Measurements from ENCODE around the gene CCN2.

CCN2 gene

DNA sequence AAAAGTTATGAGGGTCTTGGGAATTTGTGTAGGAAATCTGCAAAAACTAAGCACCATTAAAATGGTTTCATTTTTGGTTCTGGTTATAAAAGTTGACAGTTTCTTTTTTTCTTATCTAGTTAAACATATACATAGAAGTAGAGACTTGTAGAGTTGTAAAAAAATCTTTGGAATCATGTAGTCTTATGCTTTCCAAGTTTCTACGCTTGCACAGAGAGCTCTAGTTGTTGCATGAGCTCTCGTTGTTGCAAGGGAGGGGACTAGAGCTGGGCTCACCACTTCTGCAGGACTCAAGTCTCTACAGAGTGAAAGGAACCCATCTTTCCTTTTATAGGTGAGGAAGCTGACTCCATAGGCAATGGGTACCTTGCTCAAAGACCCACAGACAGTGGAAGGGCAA lies 21.6 kb upstream of the CCN2 start:
- Histone ChIP-seq H3K36me3 (no peaks in the 10 kb centered on the region), H3K27ac (no peak overlapping the region), H3K4me1 (peaks cover 0 to 31% (median 9%) of the 10 kb centered on the region in 4 donors), H3K4me3 (no peak overlapping the region), H3K27me3 (no peaks in the 10 kb centered on the region), H3K9me3 (no peaks in the 10 kb centered on the region)
- no peak for DNase-seq
- TF ChIP-seq, protein P1, sequence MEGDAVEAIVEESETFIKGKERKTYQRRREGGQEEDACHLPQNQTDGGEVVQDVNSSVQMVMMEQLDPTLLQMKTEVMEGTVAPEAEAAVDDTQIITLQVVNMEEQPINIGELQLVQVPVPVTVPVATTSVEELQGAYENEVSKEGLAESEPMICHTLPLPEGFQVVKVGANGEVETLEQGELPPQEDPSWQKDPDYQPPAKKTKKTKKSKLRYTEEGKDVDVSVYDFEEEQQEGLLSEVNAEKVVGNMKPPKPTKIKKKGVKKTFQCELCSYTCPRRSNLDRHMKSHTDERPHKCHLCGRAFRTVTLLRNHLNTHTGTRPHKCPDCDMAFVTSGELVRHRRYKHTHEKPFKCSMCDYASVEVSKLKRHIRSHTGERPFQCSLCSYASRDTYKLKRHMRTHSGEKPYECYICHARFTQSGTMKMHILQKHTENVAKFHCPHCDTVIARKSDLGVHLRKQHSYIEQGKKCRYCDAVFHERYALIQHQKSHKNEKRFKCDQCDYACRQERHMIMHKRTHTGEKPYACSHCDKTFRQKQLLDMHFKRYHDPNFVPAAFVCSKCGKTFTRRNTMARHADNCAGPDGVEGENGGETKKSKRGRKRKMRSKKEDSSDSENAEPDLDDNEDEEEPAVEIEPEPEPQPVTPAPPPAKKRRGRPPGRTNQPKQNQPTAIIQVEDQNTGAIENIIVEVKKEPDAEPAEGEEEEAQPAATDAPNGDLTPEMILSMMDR (IDR thresholded peaks at IDR 0.05), result no peak
- intact Hi-C loops (cut with DNase I; ENCODE audit: low total_unique reads), result no loop called here

DNA sequence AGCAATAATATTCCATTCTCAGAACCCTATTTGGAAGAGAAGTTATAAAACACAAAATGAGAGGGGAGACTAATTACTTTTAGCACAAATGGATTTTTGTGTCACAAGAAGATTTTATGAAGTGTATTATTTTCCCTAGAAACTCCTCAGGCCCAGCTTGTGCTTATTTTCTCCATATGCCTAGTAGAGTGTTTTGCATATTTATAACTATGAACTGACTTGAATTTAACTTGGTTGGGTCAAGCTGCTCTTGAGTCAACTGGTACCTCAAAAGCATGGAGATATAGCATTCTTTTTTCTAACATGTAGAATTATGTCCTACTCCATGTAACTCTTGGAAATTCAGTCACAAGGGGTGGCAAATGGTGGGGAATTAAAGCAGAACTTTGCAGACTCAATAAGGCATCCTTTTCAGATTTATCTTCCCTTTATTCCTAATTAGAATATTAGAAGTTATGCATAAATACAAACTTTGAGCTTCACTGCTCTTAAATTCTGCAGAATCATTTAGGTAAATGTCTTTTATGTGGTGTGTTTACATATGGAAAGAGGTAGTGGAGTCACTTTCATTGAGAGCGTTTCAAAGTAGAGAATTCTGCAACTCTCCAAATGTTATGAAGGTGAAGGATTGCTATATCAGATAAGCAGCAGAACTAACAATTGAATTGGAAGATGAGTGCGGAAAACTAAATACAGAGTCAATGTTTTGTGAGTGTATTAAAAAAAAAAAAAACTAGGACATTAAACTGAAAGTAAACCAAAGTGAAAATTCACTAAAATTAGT lies 19.1 kb upstream of the CCN2 start:
- Histone ChIP-seq H3K36me3 (no peaks in the 10 kb centered on the region), H3K9me3 (no peaks in the 10 kb centered on the region), H3K27me3 (no peaks in the 10 kb centered on the region), H3K4me3 (no peak overlapping the region), H3K27ac (no peak overlapping the region), H3K4me1 (peaks cover 0 to 9% (median 0%) of the 10 kb centered on the region in 4 donors)
- TF ChIP-seq, protein P1 (IDR thresholded peaks at IDR 0.05), result no peak
- DNase-seq, result no peak
- intact Hi-C loops (cut with DNase I; ENCODE audit: low total_unique reads), result no loop called here

DNA sequence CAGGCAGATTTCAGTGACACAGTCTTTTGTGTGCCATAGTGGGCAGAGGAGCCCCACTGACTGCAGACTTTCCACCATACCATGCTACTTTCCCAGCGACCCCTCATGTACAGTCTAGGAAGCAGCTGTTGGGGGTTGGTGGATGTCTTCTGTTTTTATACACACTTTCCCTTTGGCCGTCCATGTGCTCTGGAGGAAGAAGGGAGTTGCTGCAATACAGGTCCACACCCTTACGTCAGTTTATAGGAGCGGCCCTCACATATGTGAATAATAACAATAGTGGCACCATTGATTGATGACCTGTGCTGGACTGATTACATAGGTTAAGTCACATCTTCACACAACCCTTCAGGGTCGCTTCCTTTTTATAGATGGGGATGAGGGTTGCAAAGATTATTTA lies 17.5 kb upstream of the CCN2 start:
- no peak for DNase-seq
- no peaks in the 10 kb centered on the region for H3K27me3 ChIP-seq
- no peaks in the 10 kb centered on the region for H3K36me3 ChIP-seq
- TF ChIP-seq, protein P1 (IDR thresholded peaks at IDR 0.05), result no peak
- intact Hi-C loops (cut with DNase I; ENCODE audit: low total_unique reads), result no loop called here
- peaks cover 0 to 7% (median 0%) of the 10 kb centered on the region in 4 donors for H3K4me1 ChIP-seq
- H3K27ac ChIP-seq, result no peak overlapping the region
- no peak overlapping the region for H3K4me3 ChIP-seq
- H3K9me3 ChIP-seq, result no peaks in the 10 kb centered on the region

DNA sequence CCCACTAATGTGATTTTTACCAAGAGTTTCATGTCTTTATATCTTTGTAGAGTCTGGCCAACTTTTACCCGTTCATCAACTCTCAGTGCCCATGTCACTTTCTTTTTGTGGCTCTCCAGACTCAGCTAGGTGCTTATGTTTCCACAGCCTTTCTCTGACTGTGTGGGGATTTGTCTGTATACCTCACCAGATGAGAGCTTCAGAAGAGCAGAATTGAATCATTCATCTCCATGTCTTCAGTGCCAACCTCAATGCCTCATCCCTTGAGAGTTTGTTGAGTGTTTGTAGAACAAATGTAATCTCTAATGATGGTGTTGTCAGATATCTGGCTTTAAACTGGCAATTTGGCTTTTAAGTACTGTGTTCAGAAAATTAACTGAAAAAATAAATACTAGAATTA lies 16.8 kb upstream of the CCN2 start:
- no peak overlapping the region for H3K4me3 ChIP-seq
- DNase-seq, result no peak
- intact Hi-C loops (cut with DNase I; ENCODE audit: low total_unique reads), result no loop called here
- TF ChIP-seq, protein P1 (IDR thresholded peaks at IDR 0.05), result no peak
- no peak overlapping the region for H3K27ac ChIP-seq
- peaks cover 0 to 5% (median 0%) of the 10 kb centered on the region in 4 donors for H3K4me1 ChIP-seq
- H3K36me3 ChIP-seq, result no peaks in the 10 kb centered on the region
- H3K27me3 ChIP-seq, result no peaks in the 10 kb centered on the region
- no peaks in the 10 kb centered on the region for H3K9me3 ChIP-seq

DNA sequence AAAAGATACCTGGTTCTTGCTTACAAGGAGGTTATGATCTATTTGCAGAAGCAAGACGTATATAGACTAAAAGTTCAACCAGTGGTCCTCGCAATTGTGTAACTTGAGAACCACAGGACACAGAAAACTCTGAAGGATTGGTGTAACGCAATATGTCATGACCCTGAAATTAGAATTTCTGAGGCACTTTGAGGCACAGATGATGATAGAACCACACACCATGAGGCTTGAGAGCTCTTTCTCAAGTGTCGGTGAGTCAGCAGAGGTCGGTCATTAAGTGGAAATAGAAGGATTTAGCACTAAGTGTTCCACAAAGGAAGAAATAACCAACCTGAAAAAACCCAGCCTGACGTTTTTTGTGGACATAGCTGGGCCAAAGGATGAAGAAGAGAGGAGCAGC lies 15.3 kb upstream of the CCN2 start:
- no peak for DNase-seq
- Histone ChIP-seq H3K27ac (no peak overlapping the region), H3K9me3 (no peaks in the 10 kb centered on the region), H3K4me1 (no peaks in the 10 kb centered on the region), H3K27me3 (no peaks in the 10 kb centered on the region), H3K4me3 (no peak overlapping the region), H3K36me3 (no peaks in the 10 kb centered on the region)
- intact Hi-C loops (cut with DNase I; ENCODE audit: low total_unique reads), result no loop called here
- TF ChIP-seq, protein P1 (IDR thresholded peaks at IDR 0.05), result no peak
